ENCODE data around the gene HSPB1.
"Not testable (repeated sequence)": the region's sequence is repeated elsewhere in the genome, so short reads cannot be mapped to it uniquely, and the experiment has no call there.

Gene HSPB1

DNA sequence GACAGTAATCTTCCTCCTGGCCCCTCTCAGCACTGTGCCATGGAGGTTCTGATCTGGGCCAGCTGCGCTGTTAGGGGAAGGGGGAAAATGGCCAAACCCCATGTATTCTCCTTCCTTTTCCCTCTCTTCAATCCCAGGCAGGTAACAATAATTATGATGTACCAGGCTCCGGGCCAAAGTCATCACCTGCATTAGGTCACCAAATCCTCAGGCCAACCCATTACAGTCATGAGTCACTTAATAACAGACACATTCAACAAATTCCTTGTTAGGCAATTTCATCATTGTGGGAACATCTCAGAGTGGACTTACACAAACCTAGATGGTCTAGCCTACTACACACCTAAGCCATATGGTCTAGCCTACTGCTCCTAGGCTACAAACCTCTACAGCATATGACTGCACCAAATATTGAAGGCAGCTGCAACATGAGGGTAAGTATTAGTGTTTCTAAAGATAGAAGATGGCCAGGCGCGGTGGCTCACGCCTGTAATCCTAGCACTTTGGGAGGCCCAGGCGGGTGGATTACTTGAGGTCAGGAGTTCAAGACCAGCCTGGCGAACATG is 2.2 kb upstream of the HSPB1 start:
- Histone ChIP-seq H3K4me3 (no peak overlapping the region), H3K27ac (peak overlapping the region; percentile 77 to 99)
- TF ChIP-seq, protein P1, sequence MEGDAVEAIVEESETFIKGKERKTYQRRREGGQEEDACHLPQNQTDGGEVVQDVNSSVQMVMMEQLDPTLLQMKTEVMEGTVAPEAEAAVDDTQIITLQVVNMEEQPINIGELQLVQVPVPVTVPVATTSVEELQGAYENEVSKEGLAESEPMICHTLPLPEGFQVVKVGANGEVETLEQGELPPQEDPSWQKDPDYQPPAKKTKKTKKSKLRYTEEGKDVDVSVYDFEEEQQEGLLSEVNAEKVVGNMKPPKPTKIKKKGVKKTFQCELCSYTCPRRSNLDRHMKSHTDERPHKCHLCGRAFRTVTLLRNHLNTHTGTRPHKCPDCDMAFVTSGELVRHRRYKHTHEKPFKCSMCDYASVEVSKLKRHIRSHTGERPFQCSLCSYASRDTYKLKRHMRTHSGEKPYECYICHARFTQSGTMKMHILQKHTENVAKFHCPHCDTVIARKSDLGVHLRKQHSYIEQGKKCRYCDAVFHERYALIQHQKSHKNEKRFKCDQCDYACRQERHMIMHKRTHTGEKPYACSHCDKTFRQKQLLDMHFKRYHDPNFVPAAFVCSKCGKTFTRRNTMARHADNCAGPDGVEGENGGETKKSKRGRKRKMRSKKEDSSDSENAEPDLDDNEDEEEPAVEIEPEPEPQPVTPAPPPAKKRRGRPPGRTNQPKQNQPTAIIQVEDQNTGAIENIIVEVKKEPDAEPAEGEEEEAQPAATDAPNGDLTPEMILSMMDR (IDR thresholded peaks at IDR 0.05), result no peak
- DNase-seq (ENCODE audit: low spot score), result no peak

DNA sequence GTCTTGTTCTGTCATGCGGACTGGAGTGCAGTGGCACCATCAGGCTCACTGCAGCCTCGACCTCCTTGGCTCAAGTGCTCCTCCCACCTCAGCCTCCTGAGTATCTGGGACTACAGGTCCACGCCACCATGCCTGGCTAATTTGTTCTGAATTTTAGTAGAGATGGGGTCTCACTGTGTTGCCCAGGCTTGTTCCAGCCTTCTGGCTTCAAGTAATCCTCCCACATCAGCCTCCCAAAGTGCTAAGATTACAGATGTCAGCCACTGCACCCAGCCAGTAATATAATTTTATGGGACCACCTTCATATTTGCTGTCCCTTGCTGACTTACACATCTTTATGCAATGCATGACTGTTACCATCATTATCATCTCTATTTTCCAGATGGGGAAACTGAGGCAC is 1.5 kb upstream of the HSPB1 start:
- DNase-seq (ENCODE audit: low spot score), result no peak
- Histone ChIP-seq H3K4me3 (no peak overlapping the region), H3K27ac (peak overlapping the region; percentile 27 to 99)
- TF ChIP-seq, protein P1 (IDR thresholded peaks at IDR 0.05), result no peak

DNA sequence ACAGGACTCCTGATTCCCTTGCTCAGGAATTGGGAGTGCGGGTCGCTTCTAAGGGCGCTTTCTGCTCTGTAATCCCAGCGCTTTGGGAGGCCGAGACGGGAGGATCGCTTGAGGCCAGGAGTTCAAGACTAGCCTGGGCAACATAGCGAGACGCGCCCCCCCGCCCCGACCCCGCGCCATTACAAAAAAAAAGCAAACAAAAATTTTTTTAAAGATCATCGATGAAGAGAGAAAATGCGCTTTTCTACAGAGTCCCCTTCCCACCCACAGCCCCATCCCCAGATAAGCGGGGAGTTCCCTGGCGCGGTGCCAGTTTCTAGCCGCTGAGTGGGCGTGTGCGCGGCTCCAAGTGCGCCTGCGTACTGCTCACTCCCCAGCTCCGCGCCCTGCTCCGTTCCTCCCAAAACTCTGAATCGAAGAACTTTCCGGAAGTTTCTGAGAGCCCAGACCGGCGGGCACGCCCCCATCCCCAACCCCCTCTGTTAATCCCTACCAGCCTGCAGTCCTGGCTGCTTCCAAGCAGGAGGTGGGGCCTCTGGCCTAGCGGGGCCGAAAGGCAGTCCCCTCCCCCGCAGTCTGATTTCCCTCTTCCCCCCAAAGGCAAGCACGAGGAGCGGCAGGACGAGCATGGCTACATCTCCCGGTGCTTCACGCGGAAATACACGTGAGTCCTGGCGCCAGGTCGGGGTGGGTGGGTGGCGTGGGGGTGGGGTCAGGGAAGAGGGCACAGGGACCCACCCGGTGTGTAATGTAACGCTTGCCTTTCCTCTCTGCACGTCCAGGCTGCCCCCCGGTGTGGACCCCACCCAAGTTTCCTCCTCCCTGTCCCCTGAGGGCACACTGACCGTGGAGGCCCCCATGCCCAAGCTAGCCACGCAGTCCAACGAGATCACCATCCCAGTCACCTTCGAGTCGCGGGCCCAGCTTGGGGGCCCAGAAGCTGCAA is 1.0 kb downstream of the HSPB1 start:
- peak overlapping the region; percentile 82 for H3K4me3 ChIP-seq
- DNase-seq (ENCODE audit: low spot score), result peak; percentile 88
- peak overlapping the region; percentile 95 to 99 for H3K27ac ChIP-seq
- TF ChIP-seq, protein P1 (IDR thresholded peaks at IDR 0.05), result no peak

DNA sequence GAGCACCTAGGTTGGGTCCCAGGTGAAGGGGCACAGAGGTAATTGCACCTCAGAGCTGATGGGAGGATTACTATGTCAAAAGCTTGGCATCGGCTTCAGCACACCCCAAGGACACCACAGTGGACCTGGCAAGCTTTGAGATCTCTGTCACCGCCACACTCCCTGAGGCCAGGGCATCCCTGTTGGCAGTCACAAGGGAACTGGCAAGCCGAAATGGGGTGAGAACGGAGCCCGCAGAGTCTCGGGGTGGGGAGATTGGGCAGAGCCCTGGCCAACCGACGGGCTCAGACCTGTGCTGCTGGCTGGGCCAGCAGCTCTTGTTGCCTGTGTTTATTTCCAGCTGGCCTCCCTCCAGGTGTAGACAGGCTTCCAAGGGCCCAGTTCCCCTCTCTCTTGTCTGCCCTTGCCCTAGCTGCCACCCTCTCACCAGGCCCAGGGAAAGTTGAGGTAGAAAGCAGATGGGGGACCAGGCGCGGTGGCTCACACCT is 2.5 kb downstream of the HSPB1 start:
- Histone ChIP-seq H3K27ac (peak overlapping the region; percentile 95 to 99), H3K4me3 (peak overlapping the region; percentile 82)
- TF ChIP-seq, protein P1 (IDR thresholded peaks at IDR 0.05), result no peak
- DNase-seq (ENCODE audit: low spot score), result peak; percentile 85

DNA sequence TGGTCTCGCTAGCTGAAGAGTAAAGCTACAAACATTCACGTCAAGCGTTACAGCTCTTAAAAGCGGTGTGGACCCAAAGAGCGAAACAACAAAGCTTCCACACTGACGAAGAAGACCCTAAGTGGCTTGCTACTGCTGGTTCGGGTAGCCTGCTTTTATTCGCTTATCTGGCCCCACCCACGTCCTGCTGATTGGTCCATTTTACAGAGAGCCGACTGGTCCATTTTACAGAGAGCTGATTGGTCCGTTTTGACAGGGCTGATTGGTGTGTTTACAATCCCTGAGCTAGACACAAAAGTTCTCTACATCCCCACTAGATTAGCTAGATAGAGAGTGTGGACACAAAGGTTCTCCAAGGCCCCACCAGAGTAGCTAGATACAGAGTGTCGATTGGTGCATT is 6.4 kb downstream of the HSPB1 start:
- not testable (repeated sequence) for H3K4me3 ChIP-seq; DNase-seq (ENCODE audit: low spot score); H3K27ac ChIP-seq

DNA sequence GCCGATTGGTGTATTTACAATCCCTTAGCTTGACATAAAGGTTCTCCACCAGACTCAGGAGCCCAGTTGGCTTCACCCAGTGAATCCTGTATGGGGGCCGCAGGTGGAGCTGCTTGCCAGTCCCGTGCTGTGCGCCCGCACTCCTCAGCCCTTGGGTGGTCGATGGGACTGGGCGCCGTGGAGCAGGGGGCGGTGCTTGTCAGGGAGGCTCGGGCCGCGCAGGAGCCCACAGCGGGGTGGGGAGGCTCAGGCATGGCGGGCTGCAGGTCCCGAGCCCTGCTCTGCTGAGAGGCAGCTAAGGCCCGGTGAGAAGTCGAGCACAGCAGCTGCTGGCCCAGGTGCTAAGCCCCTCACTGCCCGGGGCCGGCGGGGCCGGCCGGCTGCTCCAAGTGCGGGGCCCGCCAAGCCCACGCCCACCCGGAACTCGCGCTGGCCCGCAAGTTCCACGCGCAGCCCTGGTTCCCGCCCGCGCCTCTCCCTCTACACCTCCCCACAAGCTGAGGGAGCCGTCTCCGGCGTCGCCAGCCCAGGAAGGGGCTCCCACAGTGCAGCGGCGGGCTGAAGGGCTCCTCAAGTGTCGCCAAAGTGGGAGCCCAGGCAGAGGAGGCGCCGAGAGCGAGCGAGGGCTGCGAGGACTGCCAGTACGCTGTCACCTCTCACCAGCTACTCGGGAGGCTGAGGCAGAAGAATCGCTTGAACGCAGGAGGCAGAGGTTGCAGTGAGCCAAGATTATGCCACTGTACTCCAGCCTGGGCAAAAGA is 7.0 kb downstream of the HSPB1 start:
- H3K27ac ChIP-seq; H3K4me3 ChIP-seq; DNase-seq (ENCODE audit: low spot score): not testable (repeated sequence)

DNA sequence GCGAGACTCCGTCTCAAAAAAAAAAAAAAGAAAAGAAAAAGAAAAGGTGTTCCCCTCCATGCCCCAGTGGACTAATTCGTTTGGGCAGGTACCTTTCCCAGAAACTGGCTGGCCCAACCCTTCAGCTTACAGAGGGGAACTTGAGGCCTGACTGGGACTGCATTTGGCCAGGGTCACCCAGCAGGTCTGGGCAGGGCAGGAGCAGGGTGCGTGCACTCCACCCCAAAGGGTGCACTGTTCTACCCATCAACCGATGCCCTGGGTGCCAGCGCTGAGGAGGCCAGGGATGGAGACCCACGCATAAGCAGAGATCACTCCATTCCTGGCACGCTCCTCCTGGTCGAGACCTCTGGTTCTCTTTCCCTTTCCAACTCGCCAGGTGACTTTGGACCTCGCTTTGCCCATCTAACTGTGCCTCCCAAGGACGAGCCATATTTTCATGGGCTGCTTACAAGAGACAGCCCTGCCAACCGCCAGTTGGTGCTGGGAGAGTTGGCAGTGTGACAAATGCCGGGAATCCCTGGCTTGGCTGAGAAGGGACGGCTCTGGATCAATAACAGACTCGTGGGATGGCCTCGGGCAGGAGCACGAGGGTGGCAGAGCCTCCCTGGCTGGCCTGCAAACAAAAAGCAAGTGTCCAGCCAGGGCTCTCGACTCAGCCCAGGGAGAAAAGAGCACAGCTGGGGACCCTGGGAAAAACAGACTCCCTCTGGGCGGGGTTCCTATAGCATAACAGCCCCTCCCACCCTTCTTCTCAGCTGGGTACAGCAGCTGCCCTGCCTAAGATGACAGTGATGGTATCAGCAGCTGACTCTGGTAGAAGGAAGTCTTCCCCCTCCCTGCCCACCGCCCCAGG is 7.9 kb downstream of the HSPB1 start:
- TF ChIP-seq, protein P1 (IDR thresholded peaks at IDR 0.05), result no peak
- DNase-seq (ENCODE audit: low spot score), result no peak
- peak overlapping the region; percentile 38 to 57 for H3K27ac ChIP-seq
- no peak overlapping the region for H3K4me3 ChIP-seq

DNA sequence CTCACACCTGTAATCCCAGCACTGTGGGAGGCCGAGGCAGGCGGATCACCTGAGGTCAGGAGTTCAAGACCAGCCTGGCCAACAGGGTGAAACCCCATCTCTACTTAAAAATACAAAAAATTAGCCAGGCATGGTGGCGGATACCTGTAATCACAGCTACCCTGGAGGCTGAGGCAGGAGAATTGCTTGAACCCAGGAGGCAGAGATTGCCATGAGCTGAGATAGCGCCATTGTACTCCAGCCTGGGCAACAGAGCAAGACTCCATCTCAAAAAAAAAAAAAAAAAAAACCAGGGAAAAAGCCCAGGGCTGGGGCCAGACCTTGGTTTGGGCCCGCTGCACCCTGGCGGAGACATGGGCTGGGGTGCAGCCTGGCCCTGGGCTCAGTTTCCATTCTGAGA is 9.4 kb downstream of the HSPB1 start:
- H3K4me3 ChIP-seq; H3K27ac ChIP-seq; DNase-seq (ENCODE audit: low spot score): not testable (repeated sequence)
